ENCODE data around the gene WNT5B. TPM values are rescaled to one million over a fixed set of nuclear protein-coding genes. Genes with fewer than 3 reads are reported as not detected.

The WNT5B gene
- total and polyA plus RNA-seq, 2 donors (not counting 3 experiments of a cell fraction or from before 2014, with no cell fraction given) = not detected

GRCh38 chr12:1630133-1630826, 1.2 kb downstream of the WNT5B start:
- no peak overlapping the region for H3K27ac ChIP-seq (ENCODE audit: insufficient read depth, low read depth, low read length)
- DNase-seq (ENCODE audit: low read depth, low spot score) (no peak), FAIRE-seq (no peak)
- no peak overlapping the region for H2AFZ ChIP-seq (ENCODE audit: low read depth, low read length)
- peak overlapping the region; percentile 28 for H3K4me2 ChIP-seq (ENCODE audit: insufficient read depth, low read length)
- no peak overlapping the region for H3K9ac ChIP-seq (replicated peaks; ENCODE audit: extremely low read depth, insufficient read depth, low read length)
- dilution Hi-C loops (cut with MboI; ENCODE audit: extremely low pct_ligation_motif_present, low sequenced_read_pairs) (loop anchor here (25.0 kb wide), 1 partner anchor 307 kb away; no protein-coding TSS in a partner anchor), intact Hi-C loops (cut with micrococcal nuclease) (loop anchor here (5.0 kb wide), 1 partner anchor 952 kb away; no protein-coding TSS in a partner anchor)
- CTCF ChIA-PET = interaction anchor here (0.8 to 1.5 kb wide), 5 partner anchors 18 to 512 kb away, joined by 3 to 12 read pairs (median 3); no protein-coding TSS in a partner anchor
- peaks cover 7% of the 10 kb centered on the region for H3K4me1 ChIP-seq (ENCODE audit: control insufficient read depth, extremely low read depth, insufficient read depth, low read length)
- H3K9me3 ChIP-seq (replicated peaks; ENCODE audit: control insufficient read depth, insufficient read depth, low read length) = no peaks in the 10 kb centered on the region
- H3K4me3 ChIP-seq (replicated peaks in 1 of 3; ENCODE audit: insufficient read depth in 1 of 3, low read depth in 1 of 3, low read length in 3 of 3) = peak overlapping the region in 1 of 3 experiments; percentile 8
- no peaks in the 10 kb centered on the region for H3K9me1 ChIP-seq (replicated peaks; ENCODE audit: control insufficient read depth, extremely low read depth, insufficient read depth, low read length)
- TF ChIP-seq CTCF (IDR thresholded peaks at IDR 0.05; ENCODE audit: extremely low read depth in 1 of 2, insufficient read depth in 1 of 2, low read depth in 1 of 2, low read length in 2 of 2) = no peak
- TF ChIP-seq FOS (IDR thresholded peaks at IDR 0.05; ENCODE audit: borderline replicate concordance, insufficient read depth, low read length) = no peak
- TF ChIP-seq POLR2AphosphoS5 (IDR thresholded peaks at IDR 0.05; ENCODE audit: insufficient read depth, low read depth, low read length) = no peak
- TF ChIP-seq EZH2 (IDR thresholded peaks at IDR 0.05; ENCODE audit: borderline replicate concordance, low read depth, low read length, severe bottlenecking) = peak; percentile 87
- no peak for TF ChIP-seq MAX (IDR thresholded peaks at IDR 0.05; ENCODE audit: insufficient read depth, insufficient read length)
- TF ChIP-seq POLR2A (IDR thresholded peaks at IDR 0.05; ENCODE audit: low read depth, low read length) = no peak
- POLR2A ChIA-PET = no interaction called here
- H3K79me2 ChIP-seq (ENCODE audit: control insufficient read depth, insufficient read depth, low read length) = no peaks in the 10 kb centered on the region
- BruUV-seq (replicated peaks) = no TSS peak
- peaks cover 45 to 52% of the 10 kb centered on the region in 2 experiments for H3K27me3 ChIP-seq (ENCODE audit: control insufficient read depth in 2 of 2, insufficient read depth in 2 of 2, low read length in 2 of 2)
- no peaks in the 10 kb centered on the region for H3K36me3 ChIP-seq (ENCODE audit: control insufficient read depth in 2 of 2, extremely low read depth in 1 of 2, insufficient read depth in 2 of 2, low read length in 2 of 2)
- no peaks in the 10 kb centered on the region for H4K20me1 ChIP-seq (replicated peaks; ENCODE audit: control insufficient read depth, extremely low read depth, insufficient read depth, low read length)
